SK-N-SH (cell line): Measurements from ENCODE around the gene LIN9. TPM values are rescaled to one million over a fixed set of nuclear protein-coding genes. Genes with fewer than 3 reads are reported as not detected.

Experiments
- CTCF ChIA-PET: fragments of 300-600, 350-600 bp; formaldehyde crosslinking; extraction: SDS; loops from one replicate; lab custom pipeline; 2021; lab: Yijun Ruan, JAX
- POLR2A ChIA-PET: fragments of 350-600 bp; sonication (Branson Sonifier 250); formaldehyde crosslinking; extraction: SDS; loops from one replicate; lab custom pipeline; 2020; ENCODE audit warnings: antibody characterized with exemption, inconsistent platforms; lab: Yijun Ruan, JAX
- DNase-seq: peaks from one replicate; pipeline ENCODE4 v3.0.0; 2012
- H2AFZ ChIP-seq: fragments of 200-600 bp; sonication (generic); 2 replicates; pipeline ENCODE4 v1.8.1; 2016; ENCODE audit warnings: antibody characterized with exemption, mild to moderate bottlenecking, low read depth
- H3F3A ChIP-seq: fragments of 200-600 bp; sonication (generic); replicated peaks from 2 replicates; pipeline ENCODE3; 2016; ENCODE audit warnings: antibody characterized with exemption, mild to moderate bottlenecking; ENCODE audit not compliant: insufficient read depth
- H3K27ac ChIP-seq, 2 experiments: fragments of 200-500 bp in 1 of 2; fragments of 200-600 bp in 1 of 2; sonication (Bioruptor generic) in 1 of 2; sonication (generic), shearing (Covaris generic) in 1 of 2; 2 replicates each; pipeline versions ENCODE4 v1.5.1 to v1.6.1; 2014 to 2016; ENCODE audit warnings: low read depth in 2 of 2, inconsistent platforms in 1 of 2, low read length in 1 of 2, mild to moderate bottlenecking in 1 of 2, mixed read lengths in 1 of 2
- H3K27me3 ChIP-seq: fragments of 200-600 bp; sonication (generic), shearing (Covaris generic); 2 replicates; pipeline ENCODE4 v1.6.1; 2016; ENCODE audit warnings: mixed run types; ENCODE audit not compliant: insufficient read depth
- H3K36me3 ChIP-seq, 2 experiments: fragments of 200-500 bp in 1 of 2; fragments of 200-600 bp in 1 of 2; sonication (Bioruptor generic) in 1 of 2; sonication (generic) in 1 of 2; replicated peaks in 1 of 2; 2 replicates each; pipeline versions ENCODE3 to v1.5.1; 2014 to 2016; ENCODE audit warnings: low read length in 1 of 2, mild to moderate bottlenecking in 1 of 2; ENCODE audit not compliant: insufficient read depth in 2 of 2, control insufficient read depth in 1 of 2
- H3K4me1 ChIP-seq, 2 experiments: fragments of 200-500 bp in 1 of 2; fragments of 200-600 bp in 1 of 2; sonication (Bioruptor generic) in 1 of 2; sonication (generic), shearing (Covaris generic) in 1 of 2; 2 replicates each; pipeline versions ENCODE4 v1.5.1 to v1.6.1; 2014 to 2016; ENCODE audit warnings: low read depth in 1 of 2, low read length in 1 of 2, mixed run types in 1 of 2; ENCODE audit not compliant: insufficient read depth in 2 of 2, control insufficient read depth in 1 of 2
- H3K4me2 ChIP-seq: fragments of 200-600 bp; sonication (generic), shearing (Covaris generic); 2 replicates; pipeline ENCODE4 v1.6.1; 2017; ENCODE audit warnings: mixed run types
- H3K4me3 ChIP-seq, 2 experiments: fragments of 200-500 bp in 1 of 2; fragments of 200-600 bp in 1 of 2; sonication (Bioruptor generic) in 1 of 2; sonication (generic), shearing (Covaris generic) in 1 of 2; 2 replicates each; pipeline versions ENCODE4 v1.5.1 to v1.8.1; 2014 to 2016; ENCODE audit warnings: low read depth in 2 of 2, inconsistent platforms in 1 of 2, low read length in 1 of 2, mild to moderate bottlenecking in 1 of 2, mixed read lengths in 1 of 2, moderate library complexity in 1 of 2
- H3K79me2 ChIP-seq: fragments of 200-600 bp; sonication (generic); 2 replicates; pipeline ENCODE4 v1.8.1; 2017; ENCODE audit warnings: mild to moderate bottlenecking; ENCODE audit not compliant: insufficient read depth
- H3K9ac ChIP-seq: fragments of 200-600 bp; sonication (generic); 2 replicates; pipeline ENCODE4 v1.6.1; 2017; ENCODE audit warnings: mixed run types
- H3K9me2 ChIP-seq: fragments of 200-600 bp; sonication (generic); 2 replicates; pipeline ENCODE4 v1.6.1; 2017; ENCODE audit warnings: mixed run types
- H3K9me3 ChIP-seq: fragments of 200-600 bp; sonication (generic); 2 replicates; pipeline ENCODE4 v1.6.1; 2017; ENCODE audit warnings: mixed run types, mild to moderate bottlenecking, moderate library complexity
- H4K20me1 ChIP-seq: fragments of 200-600 bp; sonication (generic); 2 replicates; pipeline ENCODE4 v1.6.1; 2017; ENCODE audit warnings: mild to moderate bottlenecking, mixed run types; ENCODE audit not compliant: insufficient read depth
- ELF1 ChIP-seq: IDR thresholded peaks from 2 replicates; pipeline ENCODE4 v1.4.0; 2012
- EP300 ChIP-seq, 2 experiments: IDR thresholded peaks; 2 replicates each; pipeline versions ENCODE4 v1.4.0 to v1.6.1; 2012; ENCODE audit warnings: borderline replicate concordance in 1 of 2, low read depth in 1 of 2, low read length in 1 of 2
- EZH2phosphoT487 ChIP-seq: fragments of 200-600 bp; sonication (generic); IDR thresholded peaks from 2 replicates; pipeline ENCODE4 v1.6.1; 2017; ENCODE audit warnings: low read depth, mixed run types, mild to moderate bottlenecking, antibody characterized with exemption, moderate library complexity, borderline replicate concordance
- FOSL2 ChIP-seq: IDR thresholded peaks from 2 replicates; pipeline ENCODE4 v1.4.0; 2012; ENCODE audit warnings: low read depth, mild to moderate bottlenecking, moderate library complexity, borderline replicate concordance
- FOXM1 ChIP-seq: IDR thresholded peaks from 2 replicates; pipeline ENCODE4 v1.4.0; 2012; ENCODE audit warnings: low read depth, mild to moderate bottlenecking
- GATA2 ChIP-seq: sonication (generic); formaldehyde crosslinking; IDR thresholded peaks from 2 replicates; pipeline ENCODE4 v1.5.0; 2020; ENCODE audit warnings: mild to moderate bottlenecking, missing genetic modification reagents
- IRF3 ChIP-seq: fragments of 150-350 bp; IDR thresholded peaks from 2 replicates; pipeline ENCODE4 v1.6.1; 2016; ENCODE audit warnings: mild to moderate bottlenecking, low read depth, low read length
- MEF2A ChIP-seq: IDR thresholded peaks from 2 replicates; pipeline ENCODE4 v1.4.0; 2012; ENCODE audit warnings: low read depth, borderline replicate concordance
- MXI1 ChIP-seq: IDR thresholded peaks from 2 replicates; pipeline ENCODE4 v1.6.1; 2012; ENCODE audit warnings: mild to moderate bottlenecking, low read depth, low read length, improper control_type of control experiment
- NRF1 ChIP-seq: IDR thresholded peaks from 2 replicates; pipeline ENCODE4 v1.6.1; 2012; ENCODE audit warnings: low read depth, mild to moderate bottlenecking, low read length
- POLR2AphosphoS5 ChIP-seq: IDR thresholded peaks from 2 replicates; pipeline ENCODE4 v1.6.1; 2012; ENCODE audit warnings: low read depth, low read length
- ZBTB33 ChIP-seq: IDR thresholded peaks from 2 replicates; pipeline ENCODE4 v1.4.0; 2012; ENCODE audit warnings: low read depth, borderline replicate concordance
- WGBS: methylation state at CpG from one replicate; pipeline ENCODE4 v1.1.6; 2017; ENCODE audit warnings: low lambda C conversion rate; 5-methylcytosine and 5-hydroxymethylcytosine counted together
- polyA plus RNA-seq, 3 experiments: library from polyadenylated mRNA; depleted of rRNA; stranded (reverse); fragments of >200 nt; gene quantifications; 2 replicates each; pipeline ENCODE4 v1.2.3, GENCODE V29; 2012
- TF ChIP-seq, protein P1 (sequence below): IDR thresholded peaks from 2 replicates; pipeline ENCODE4 v1.6.1; 2012; ENCODE audit warnings: mild to moderate bottlenecking, low read depth, low read length, moderate library complexity
- TF ChIP-seq, protein P2 (sequence below): IDR thresholded peaks from 2 replicates; pipeline ENCODE4; 2012
- TF ChIP-seq, protein P3 (sequence below): fragments of 200-600 bp; sonication (generic); IDR thresholded peaks from 2 replicates; pipeline ENCODE4 v1.6.1; 2017; ENCODE audit warnings: antibody characterized with exemption, mild to moderate bottlenecking, moderate library complexity

The LIN9 gene
- polyA plus RNA-seq, 1 of the 3 experiments (the other 2 are of a cell fraction), result 1.7 TPM

- peaks cover 0 to 9% of the 10 kb centered on the region in 2 experiments; a peak in 3 of 4 replicates for H3K4me1 ChIP-seq
- CTCF ChIA-PET, result interaction anchor here (1.1 to 1.2 kb wide), 2 partner anchors 10 to 62 kb away, joined by 5 to 6 read pairs; no protein-coding TSS in a partner anchor
- peaks cover 6 to 18% of the 10 kb centered on the region in 2 experiments for H3K36me3 ChIP-seq
- peak overlapping the region; percentile 71 to 82 for H3K4me3 ChIP-seq
- H3K9me2 ChIP-seq, result no peaks in the 10 kb centered on the region
- no peaks in the 10 kb centered on the region for H3K9me3 ChIP-seq
- peak overlapping the region; percentile 97 for H2AFZ ChIP-seq
- H3K4me2 ChIP-seq, result peak overlapping the region; percentile 86
- H3F3A ChIP-seq, result peaks cover 10% of the 10 kb centered on the region
- H3K27me3 ChIP-seq, result no peaks in the 10 kb centered on the region
- TF ChIP-seq EZH2phosphoT487 (no peak), MXI1 (no peak), FOXM1 (no peak), IRF3 (no peak), GATA2 (CRISPR knock-in tag) (no peak), FOSL2 (no peak), POLR2AphosphoS5 (no peak), EP300 (IDR thresholded peaks at IDR 0.05; ENCODE audit: borderline replicate concordance in 1 of 2, low read depth in 1 of 2, low read length in 1 of 2) (no peak), ZBTB33 (no peak), ELF1 (no peak), NRF1 (no peak), MEF2A (no peak)
- TF ChIP-seq, protein P1, sequence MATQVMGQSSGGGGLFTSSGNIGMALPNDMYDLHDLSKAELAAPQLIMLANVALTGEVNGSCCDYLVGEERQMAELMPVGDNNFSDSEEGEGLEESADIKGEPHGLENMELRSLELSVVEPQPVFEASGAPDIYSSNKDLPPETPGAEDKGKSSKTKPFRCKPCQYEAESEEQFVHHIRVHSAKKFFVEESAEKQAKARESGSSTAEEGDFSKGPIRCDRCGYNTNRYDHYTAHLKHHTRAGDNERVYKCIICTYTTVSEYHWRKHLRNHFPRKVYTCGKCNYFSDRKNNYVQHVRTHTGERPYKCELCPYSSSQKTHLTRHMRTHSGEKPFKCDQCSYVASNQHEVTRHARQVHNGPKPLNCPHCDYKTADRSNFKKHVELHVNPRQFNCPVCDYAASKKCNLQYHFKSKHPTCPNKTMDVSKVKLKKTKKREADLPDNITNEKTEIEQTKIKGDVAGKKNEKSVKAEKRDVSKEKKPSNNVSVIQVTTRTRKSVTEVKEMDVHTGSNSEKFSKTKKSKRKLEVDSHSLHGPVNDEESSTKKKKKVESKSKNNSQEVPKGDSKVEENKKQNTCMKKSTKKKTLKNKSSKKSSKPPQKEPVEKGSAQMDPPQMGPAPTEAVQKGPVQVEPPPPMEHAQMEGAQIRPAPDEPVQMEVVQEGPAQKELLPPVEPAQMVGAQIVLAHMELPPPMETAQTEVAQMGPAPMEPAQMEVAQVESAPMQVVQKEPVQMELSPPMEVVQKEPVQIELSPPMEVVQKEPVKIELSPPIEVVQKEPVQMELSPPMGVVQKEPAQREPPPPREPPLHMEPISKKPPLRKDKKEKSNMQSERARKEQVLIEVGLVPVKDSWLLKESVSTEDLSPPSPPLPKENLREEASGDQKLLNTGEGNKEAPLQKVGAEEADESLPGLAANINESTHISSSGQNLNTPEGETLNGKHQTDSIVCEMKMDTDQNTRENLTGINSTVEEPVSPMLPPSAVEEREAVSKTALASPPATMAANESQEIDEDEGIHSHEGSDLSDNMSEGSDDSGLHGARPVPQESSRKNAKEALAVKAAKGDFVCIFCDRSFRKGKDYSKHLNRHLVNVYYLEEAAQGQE, result no peak
- TF ChIP-seq, protein P2, sequence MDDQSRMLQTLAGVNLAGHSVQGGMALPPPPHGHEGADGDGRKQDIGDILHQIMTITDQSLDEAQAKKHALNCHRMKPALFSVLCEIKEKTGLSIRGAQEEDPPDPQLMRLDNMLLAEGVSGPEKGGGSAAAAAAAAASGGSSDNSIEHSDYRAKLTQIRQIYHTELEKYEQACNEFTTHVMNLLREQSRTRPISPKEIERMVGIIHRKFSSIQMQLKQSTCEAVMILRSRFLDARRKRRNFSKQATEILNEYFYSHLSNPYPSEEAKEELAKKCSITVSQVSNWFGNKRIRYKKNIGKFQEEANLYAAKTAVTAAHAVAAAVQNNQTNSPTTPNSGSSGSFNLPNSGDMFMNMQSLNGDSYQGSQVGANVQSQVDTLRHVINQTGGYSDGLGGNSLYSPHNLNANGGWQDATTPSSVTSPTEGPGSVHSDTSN, result no peak
- TF ChIP-seq, protein P3, sequence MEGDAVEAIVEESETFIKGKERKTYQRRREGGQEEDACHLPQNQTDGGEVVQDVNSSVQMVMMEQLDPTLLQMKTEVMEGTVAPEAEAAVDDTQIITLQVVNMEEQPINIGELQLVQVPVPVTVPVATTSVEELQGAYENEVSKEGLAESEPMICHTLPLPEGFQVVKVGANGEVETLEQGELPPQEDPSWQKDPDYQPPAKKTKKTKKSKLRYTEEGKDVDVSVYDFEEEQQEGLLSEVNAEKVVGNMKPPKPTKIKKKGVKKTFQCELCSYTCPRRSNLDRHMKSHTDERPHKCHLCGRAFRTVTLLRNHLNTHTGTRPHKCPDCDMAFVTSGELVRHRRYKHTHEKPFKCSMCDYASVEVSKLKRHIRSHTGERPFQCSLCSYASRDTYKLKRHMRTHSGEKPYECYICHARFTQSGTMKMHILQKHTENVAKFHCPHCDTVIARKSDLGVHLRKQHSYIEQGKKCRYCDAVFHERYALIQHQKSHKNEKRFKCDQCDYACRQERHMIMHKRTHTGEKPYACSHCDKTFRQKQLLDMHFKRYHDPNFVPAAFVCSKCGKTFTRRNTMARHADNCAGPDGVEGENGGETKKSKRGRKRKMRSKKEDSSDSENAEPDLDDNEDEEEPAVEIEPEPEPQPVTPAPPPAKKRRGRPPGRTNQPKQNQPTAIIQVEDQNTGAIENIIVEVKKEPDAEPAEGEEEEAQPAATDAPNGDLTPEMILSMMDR, result no peak
- H3K27ac ChIP-seq, result peak overlapping the region in 1 of 2 experiments; percentile 88; a peak in 3 of 4 replicates
- POLR2A ChIA-PET, result no interaction called here
- no peak for DNase-seq
- peaks cover 30% of the 10 kb centered on the region for H4K20me1 ChIP-seq
- H3K79me2 ChIP-seq, result peaks cover 45% of the 10 kb centered on the region
- 84% methylated on average over 7 of the region's 7 CpGs for WGBS
- peak overlapping the region; percentile 77; the same call in 1 of the 2 replicates for H3K9ac ChIP-seq
Observed at GRCh38 chr1:226187380-226187779, 121.6 kb downstream of the LIN9 start.
